ENCODE measurements around the gene ATP2C2.
"Not testable (repeated sequence)": the region's sequence is repeated elsewhere in the genome, so short reads cannot be mapped to it uniquely, and the experiment has no call there.

The ATP2C2 gene

DNA sequence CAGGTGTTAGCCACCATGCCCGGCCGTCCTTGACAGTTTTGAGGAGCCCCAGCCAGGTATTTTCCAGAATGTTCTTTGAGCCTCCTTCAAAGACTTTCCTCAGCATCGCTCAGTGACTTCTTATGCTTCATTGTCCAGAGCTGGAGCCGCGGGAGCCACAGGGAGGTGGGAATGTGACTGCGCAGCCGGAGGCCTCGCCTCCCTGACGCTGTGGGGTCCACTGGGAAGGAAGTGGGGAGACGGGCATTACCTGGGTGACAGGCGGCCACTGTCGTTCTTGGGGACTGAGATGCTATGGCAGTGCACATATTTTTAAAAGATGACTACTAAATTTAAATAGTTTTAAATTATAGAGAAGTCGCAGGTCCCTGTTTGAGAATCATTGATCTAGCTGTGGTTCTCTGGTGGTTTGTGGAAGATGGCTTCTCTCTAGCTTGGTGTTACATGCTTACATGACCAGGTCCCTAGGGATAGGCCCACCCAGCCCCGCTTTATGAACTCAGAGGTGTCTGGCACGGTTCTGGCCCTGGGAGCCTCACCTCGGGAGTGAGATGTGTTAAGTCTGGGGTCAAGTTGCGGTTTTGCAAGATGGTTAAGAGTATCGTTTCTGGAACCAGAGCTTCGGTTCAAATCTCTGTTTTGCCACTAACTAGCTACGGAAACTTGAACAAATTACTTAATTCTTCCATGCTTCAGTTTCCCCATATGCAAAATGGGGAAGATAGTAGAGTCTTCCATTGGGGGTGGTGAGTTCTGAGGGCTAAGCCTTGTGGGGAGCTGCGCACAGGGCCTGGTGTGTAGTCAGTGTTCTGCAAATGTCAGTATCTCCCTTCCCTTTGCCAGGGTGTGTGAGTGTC is 53.0 kb downstream of the ATP2C2 start:
- no peak for FAIRE-seq

GRCh38 chr16:84421938-84422220 is 53.5 kb downstream of the ATP2C2 start:
- FAIRE-seq = no peak

GRCh38 chr16:84423416-84423837 is 55.1 kb downstream of the ATP2C2 start:
- FAIRE-seq = no peak

GRCh38 chr16:84425696-84426095 is 57.4 kb downstream of the ATP2C2 start:
- FAIRE-seq = no peak

DNA sequence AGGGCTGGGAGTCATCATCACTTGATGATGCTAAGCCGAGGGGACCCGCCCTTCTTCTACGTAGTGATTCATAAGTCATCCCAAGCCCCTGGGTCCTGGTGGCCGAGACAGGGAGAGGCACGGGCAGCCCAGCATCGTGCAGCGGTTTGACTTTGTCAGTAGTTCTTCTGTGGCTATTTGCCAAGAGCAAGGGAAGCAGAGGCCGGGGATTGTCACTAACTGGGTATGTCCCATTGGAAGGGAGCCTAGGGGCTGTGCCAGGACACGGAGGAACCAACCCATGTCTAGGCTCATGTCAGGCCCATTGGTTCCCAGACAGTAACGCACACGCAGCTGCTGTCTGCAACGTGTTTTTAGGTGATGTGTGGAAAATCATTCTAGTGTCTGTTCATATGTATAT is 58.5 kb downstream of the ATP2C2 start:
- no peak for FAIRE-seq

DNA sequence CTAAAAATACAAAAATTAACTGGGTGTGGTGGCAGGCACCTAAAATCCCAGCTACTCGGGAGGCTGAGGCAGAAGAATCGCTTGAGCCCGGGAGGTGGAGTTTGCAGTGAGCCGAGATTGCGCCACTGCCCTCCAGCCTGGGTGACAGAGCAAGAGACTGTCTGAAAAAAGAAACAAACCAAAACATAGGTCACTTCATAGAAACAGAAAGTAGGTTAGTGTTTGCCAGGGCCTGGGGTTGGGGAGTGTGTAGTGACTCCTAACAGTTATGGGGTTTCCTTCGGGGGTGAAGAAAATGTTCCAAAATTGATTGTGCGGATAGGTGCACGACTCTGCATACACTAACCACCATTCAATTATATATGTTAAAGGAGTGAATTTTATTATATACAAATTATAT is 59.2 kb downstream of the ATP2C2 start:
- FAIRE-seq = no peak

- FAIRE-seq = no peak
Measured at GRCh38 chr16:84430860-84431259, 62.5 kb downstream of the ATP2C2 start.

GRCh38 chr16:84434800-84435199 is 66.5 kb downstream of the ATP2C2 start:
- no peak for FAIRE-seq

GRCh38 chr16:84436196-84436595 is 67.9 kb downstream of the ATP2C2 start:
- FAIRE-seq = no peak

- no peak for FAIRE-seq
Measured at GRCh38 chr16:84438971-84439696, 70.8 kb downstream of the ATP2C2 start.

DNA sequence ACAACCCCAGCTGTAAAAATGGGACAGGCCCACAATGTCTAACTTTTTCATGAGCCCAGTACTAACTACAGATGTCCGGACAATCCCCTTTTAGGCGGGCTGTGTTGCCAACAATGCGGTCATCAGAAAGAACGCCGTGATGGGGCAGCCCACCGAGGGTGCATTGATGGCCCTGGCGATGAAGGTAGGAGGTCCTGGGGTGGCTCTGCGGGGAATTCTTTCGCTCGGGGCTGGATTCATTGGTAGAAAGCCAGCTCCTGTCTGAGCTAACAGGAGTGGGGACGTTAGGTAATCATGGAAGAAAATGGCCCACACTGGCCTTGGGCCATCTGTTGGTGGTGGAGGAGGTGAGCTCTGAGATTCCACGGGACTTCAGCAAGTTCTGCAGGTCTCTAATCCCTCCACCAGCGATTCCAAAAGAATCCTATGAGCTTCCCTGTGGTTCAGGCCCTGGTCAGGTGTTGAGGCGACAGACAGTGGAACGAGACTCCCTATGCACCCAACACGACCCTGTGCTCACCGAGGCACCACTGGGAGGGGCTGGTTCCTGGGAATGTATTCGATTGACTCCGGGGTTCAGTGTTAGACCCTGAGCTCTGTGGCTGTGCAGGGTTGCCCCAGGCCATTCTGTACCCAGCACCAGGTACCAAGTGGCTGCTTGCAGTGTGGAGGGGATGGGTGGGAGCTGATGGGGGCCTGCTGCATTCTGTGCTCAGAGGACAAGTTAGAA is 74.2 kb downstream of the ATP2C2 start:
- FAIRE-seq = no peak

GRCh38 chr16:84443166-84443802 is 74.9 kb downstream of the ATP2C2 start:
- no peak for FAIRE-seq

GRCh38 chr16:84444476-84444875 is 76.1 kb downstream of the ATP2C2 start:
- FAIRE-seq = no peak

DNA sequence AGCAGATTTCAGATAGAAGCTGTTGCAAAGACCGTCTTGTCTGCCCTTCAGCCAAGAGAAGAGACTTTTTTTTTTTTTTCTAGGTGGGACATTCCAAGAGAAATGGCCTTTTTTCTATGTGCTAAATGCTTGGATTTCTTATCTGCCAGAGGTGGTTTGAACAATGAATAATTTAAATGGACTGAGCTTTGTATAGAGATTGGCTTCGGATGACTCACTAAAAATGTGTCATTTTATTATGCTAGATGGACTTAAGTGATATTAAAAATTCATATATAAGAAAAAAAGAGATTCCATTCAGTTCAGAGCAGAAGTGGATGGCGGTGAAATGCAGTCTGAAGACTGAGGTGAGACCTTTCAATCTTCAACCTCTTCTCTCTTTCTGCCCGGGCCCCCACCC is 77.7 kb downstream of the ATP2C2 start:
- FAIRE-seq = no peak

DNA sequence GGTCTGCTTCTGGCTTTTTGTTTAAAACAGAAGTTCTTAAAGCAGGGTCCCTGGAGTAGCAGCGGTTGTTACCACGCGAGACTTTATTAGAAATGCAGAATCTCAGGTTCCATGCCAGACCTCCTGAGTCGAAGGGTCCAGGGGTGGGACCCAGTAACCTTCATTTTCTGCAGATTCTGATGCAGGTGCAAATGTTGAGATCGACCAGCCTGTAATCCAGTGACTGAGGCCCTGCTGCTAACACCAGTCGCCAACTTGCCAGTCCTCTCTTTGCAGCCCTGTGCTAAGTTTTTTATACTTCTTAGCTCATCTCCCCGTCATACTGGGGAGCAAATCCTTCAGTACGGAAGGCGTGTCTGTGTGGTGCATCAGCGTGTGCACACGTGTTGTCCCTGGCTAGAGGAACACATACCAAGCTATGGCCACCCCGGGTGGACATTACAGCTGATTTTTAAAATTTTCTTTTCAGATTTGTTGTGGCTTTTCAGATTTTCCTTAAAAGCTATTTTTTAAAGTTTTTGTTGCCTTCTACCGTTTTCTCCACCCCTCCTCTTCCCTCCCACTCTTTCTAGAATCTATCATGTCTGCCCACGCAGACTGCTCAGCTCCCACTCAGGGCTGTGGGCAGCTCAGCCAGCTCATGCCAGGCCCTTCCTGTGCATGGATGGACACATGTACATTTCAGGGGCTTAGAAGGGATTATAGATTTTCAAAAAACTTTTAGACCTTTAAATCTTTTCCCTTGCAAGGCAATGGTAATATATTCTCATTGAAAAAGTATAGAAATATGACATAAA is 78.5 kb downstream of the ATP2C2 start:
- FAIRE-seq = no peak

DNA sequence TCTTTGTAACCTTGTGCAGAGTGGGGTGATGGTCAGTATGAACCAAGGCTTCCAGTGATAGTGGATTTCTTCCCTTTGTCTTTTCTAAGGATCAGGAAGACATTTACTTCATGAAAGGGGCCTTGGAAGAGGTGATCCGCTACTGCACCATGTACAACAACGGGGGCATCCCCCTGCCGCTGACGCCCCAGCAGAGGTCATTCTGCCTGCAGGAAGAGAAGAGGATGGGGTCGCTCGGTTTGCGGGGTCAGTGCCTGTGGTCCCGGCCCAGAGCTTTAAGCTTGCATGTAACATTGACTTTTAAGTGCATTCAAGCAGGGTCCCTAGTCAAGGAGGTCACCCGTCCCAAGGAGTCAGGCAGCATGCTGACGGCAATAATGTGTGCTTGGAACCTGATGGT is 80.1 kb downstream of the ATP2C2 start:
- no peak for FAIRE-seq

GRCh38 chr16:84449156-84450140 is 81.1 kb downstream of the ATP2C2 start:
- no peak for FAIRE-seq

DNA sequence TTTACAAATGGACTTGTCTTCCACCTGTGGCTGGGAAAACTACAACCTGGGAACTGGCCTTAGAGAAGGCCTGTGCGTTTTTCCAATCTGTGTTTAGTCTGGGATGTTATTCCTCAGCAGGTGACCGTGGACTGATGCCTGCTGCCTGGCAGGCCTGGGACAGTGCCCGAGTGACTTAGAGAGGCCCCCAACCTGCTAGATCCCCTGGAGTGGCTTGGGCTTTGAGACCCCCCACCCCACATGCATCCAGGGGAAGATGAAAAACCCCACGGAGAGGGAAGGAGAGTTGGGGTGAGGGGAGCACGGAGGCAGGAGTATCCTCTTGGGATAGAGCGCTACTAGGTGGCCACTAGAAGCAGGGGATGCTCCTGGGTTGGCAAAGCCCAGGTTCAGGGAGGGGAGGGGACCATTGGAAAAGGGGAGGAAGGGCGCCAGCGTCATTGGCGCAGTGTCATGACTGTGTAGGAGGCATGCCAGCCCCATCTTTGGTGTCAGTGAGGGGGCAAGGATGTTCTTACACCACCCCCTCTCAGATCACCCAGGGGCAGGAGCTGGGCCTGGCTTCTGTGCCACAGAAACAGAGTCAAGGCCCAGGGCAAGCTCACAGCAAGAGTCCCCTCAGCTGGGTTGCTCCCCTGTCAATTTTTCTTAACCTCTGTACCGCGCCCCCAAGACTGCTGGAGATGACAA is 82.0 kb downstream of the ATP2C2 start:
- FAIRE-seq = no peak

GRCh38 chr16:84451010-84451676 is 82.8 kb downstream of the ATP2C2 start:
- FAIRE-seq = not testable (repeated sequence)

DNA sequence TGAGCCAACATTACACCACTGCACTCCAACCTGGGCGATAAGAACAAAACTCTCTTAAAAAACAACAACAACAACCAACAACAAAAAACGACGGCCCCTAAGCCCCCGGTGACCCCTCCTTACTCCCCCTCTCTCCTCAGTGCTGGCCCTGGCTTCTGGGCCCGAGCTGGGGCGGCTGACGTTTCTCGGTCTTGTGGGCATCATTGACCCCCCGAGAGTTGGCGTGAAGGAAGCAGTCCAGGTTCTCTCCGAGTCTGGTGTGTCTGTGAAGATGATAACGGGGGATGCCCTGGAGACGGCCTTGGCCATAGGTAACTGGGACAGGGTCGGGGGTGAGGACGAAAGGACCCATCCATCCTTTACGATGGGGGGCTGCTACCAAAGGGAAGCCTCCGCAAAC is 83.4 kb downstream of the ATP2C2 start:
- no peak for FAIRE-seq

Measured in islet of Langerhans (tissue), 1 donor.